DND-41 (cell line): ENCODE results near the gene SYT5.

Experiments used
- ATAC-seq: fragments of 200-7000 bp; cut with Tn5 transposase; 3 replicates; pipeline ENCODE4 v1.9.1; 2021; ENCODE audit warnings: low read depth; ENCODE audit not compliant: insufficient read depth
- DNase-seq: peaks from one replicate; pipeline ENCODE4 v3.0.0-alpha.2; 2020
- H2AFZ ChIP-seq: 2 replicates; pipeline ENCODE4 v1.6.0; 2012; ENCODE audit warnings: low read depth, low read length
- H3K27ac ChIP-seq: 2 replicates; pipeline ENCODE4 v1.5.1; 2012; ENCODE audit warnings: low read length, inconsistent platforms
- H3K27me3 ChIP-seq: fragments of 200-600 bp; sonication (generic); 2 replicates; pipeline ENCODE4 v1.6.0; 2012; ENCODE audit warnings: low read length, mild to moderate bottlenecking, inconsistent platforms; ENCODE audit not compliant: insufficient read depth, poor library complexity
- H3K36me3 ChIP-seq: 2 replicates; pipeline ENCODE4 v1.5.1; 2012; ENCODE audit warnings: low read length, inconsistent platforms; ENCODE audit not compliant: insufficient read depth
- H3K4me1 ChIP-seq: 2 replicates; pipeline ENCODE4 v1.5.1; 2012; ENCODE audit warnings: mild to moderate bottlenecking, low read length; ENCODE audit not compliant: insufficient read depth
- H3K4me2 ChIP-seq: 2 replicates; pipeline ENCODE4 v1.6.0; 2012; ENCODE audit warnings: mild to moderate bottlenecking, moderate library complexity, low read length, inconsistent platforms; ENCODE audit not compliant: insufficient read depth
- H3K4me3 ChIP-seq, 2 experiments: fragments of 200-600 bp in 1 of 2; shearing (Covaris generic) in 1 of 2; 2 replicates each; pipeline ENCODE4 v1.5.1; 2012 to 2016; ENCODE audit warnings: inconsistent platforms in 2 of 2, low read length in 2 of 2, mild to moderate bottlenecking in 2 of 2, low read depth in 1 of 2, moderate library complexity in 1 of 2
- H3K79me2 ChIP-seq: 2 replicates; pipeline ENCODE4 v1.6.0; 2012; ENCODE audit warnings: low read length, inconsistent platforms; ENCODE audit not compliant: insufficient read depth
- H3K9ac ChIP-seq: 2 replicates; pipeline ENCODE4 v1.6.0; 2012; ENCODE audit warnings: low read depth, mild to moderate bottlenecking, inconsistent platforms, low read length, moderate library complexity
- H3K9me3 ChIP-seq: 2 replicates; pipeline ENCODE4 v1.5.1; 2012; ENCODE audit warnings: low read length, moderate library complexity, mild to moderate bottlenecking, inconsistent platforms; ENCODE audit not compliant: insufficient read depth, severe bottlenecking
- H4K20me1 ChIP-seq: 2 replicates; pipeline ENCODE4 v1.6.0; 2012; ENCODE audit warnings: low read length; ENCODE audit not compliant: insufficient read depth
- CTCF ChIP-seq: IDR thresholded peaks from 2 replicates; pipeline ENCODE4 v1.5.1; 2012; ENCODE audit warnings: borderline replicate concordance, low read length, moderate library complexity, mild to moderate bottlenecking; ENCODE audit not compliant: poor library complexity, severe bottlenecking; ENCODE audit errors: extremely low read depth
- EZH2 ChIP-seq: IDR thresholded peaks from 3 replicates; pipeline ENCODE4 v1.6.1; 2012; ENCODE audit warnings: borderline replicate concordance, low read depth, mild to moderate bottlenecking, moderate library complexity, low read length, inconsistent platforms; ENCODE audit not compliant: severe bottlenecking

SYT5 gene

GRCh38 chr19:55224038-55224665, 44.1 kb upstream of the SYT5 start:
- no peak for ATAC-seq
- peaks cover 37% of the 10 kb centered on the region for H3K36me3 ChIP-seq
- H3K9me3 ChIP-seq: no peaks in the 10 kb centered on the region

GRCh38 chr19:55223291-55224037, 43.4 kb upstream of the SYT5 start:
- H2AFZ ChIP-seq: no peak overlapping the region
- H3K4me2 ChIP-seq: no peak overlapping the region
- peaks cover 55% of the 10 kb centered on the region for H4K20me1 ChIP-seq
- H3K9ac ChIP-seq: no peak overlapping the region
- TF ChIP-seq EZH2: no peak
- TF ChIP-seq CTCF: no peak
- 0 out of 3 replicates have a peak, but pooled peaks have one; percentile 7 for ATAC-seq
- no peaks in the 10 kb centered on the region for H3K79me2 ChIP-seq
- no peak overlapping the region for H3K27ac ChIP-seq
- H3K4me3 ChIP-seq: no peak overlapping the region
- no peaks in the 10 kb centered on the region for H3K27me3 ChIP-seq
- no peaks in the 10 kb centered on the region for H3K9me3 ChIP-seq
- H3K36me3 ChIP-seq: peaks cover 31% of the 10 kb centered on the region
- no peaks in the 10 kb centered on the region for H3K4me1 ChIP-seq
- DNase-seq: no peak

More at GRCh38 chr19:55224038-55224665, 44.1 kb upstream of the SYT5 start:
- no peaks in the 10 kb centered on the region for H3K4me1 ChIP-seq
- H3K9ac ChIP-seq: no peak overlapping the region
- H2AFZ ChIP-seq: no peak overlapping the region
- no peak overlapping the region for H3K4me3 ChIP-seq
- DNase-seq: no peak
- no peak for TF ChIP-seq CTCF
- no peak for TF ChIP-seq EZH2
- no peaks in the 10 kb centered on the region for H3K27me3 ChIP-seq
- H3K79me2 ChIP-seq: no peaks in the 10 kb centered on the region
- no peak overlapping the region for H3K4me2 ChIP-seq
- peaks cover 55% of the 10 kb centered on the region for H4K20me1 ChIP-seq
- H3K27ac ChIP-seq: no peak overlapping the region

GRCh38 chr19:55220525-55220924, 40.4 kb upstream of the SYT5 start:
- H3K4me1 ChIP-seq: no peaks in the 10 kb centered on the region
- TF ChIP-seq EZH2 (no peak), CTCF (no peak)
- DNase-seq: peak; percentile 42
- ATAC-seq: no peak; the same call in 2 of the 3 replicates
- H3K4me3 ChIP-seq: no peak overlapping the region
- H3K27me3 ChIP-seq: no peaks in the 10 kb centered on the region
- H3K79me2 ChIP-seq: no peaks in the 10 kb centered on the region
- no peak overlapping the region for H2AFZ ChIP-seq
- H3K36me3 ChIP-seq: peaks cover 4% of the 10 kb centered on the region
- no peak overlapping the region for H3K4me2 ChIP-seq
- H3K27ac ChIP-seq: no peak overlapping the region
- no peak overlapping the region for H3K9ac ChIP-seq
- no peaks in the 10 kb centered on the region for H3K9me3 ChIP-seq
- H4K20me1 ChIP-seq: peaks cover 30% of the 10 kb centered on the region
